ENCODE measurements around the gene TENT5C. TPM values are rescaled to one million over a fixed set of nuclear protein-coding genes. Genes with fewer than 3 reads are reported as not detected.

TENT5C gene
- total and polyA plus RNA-seq, 2 of the 8 experiments (the other 6 are each of a cell fraction or from before 2014, with no cell fraction given), result 0.38 to 0.99 TPM

DNA sequence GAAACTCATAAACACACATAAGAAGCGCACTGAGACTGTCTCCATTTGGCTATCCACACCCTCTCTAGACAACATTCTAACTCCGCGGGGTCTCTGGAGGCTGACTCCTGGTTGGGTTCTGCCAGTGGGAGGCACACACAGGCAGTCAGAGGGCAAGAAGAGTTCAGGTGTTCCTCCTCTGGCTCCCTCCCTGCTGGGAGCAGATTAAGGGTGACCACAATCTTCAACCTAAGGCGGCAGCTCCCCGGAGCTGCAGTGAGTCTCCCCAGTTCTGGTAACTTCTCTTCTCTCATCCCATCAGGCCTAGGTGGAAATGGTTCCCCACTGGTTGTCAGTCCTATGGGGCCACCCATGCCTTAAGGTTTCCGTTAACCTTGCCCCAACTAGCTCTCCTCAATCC lies 7.4 kb upstream of the TENT5C start:
- FAIRE-seq (no peak), DNase-seq (ENCODE audit: low read depth in 1 of 2, low spot score in 2 of 2) (no peak)
- H4K20me1 ChIP-seq (replicated peaks in 1 of 2; ENCODE audit: control insufficient read depth in 1 of 2, insufficient read depth in 2 of 2, low read length in 2 of 2), result no peaks in the 10 kb centered on the region
- no peak overlapping the region for H3K14ac ChIP-seq (ENCODE audit: insufficient read length)
- no peak overlapping the region for H2BK20ac ChIP-seq (ENCODE audit: low read length)
- H2AFZ ChIP-seq (ENCODE audit: low read length), result no peak overlapping the region
- H3K79me1 ChIP-seq (ENCODE audit: low read depth, low read length), result no peaks in the 10 kb centered on the region
- H3K9me3 ChIP-seq (ENCODE audit: insufficient read depth in 2 of 2, low read depth in 1 of 2, low read length in 1 of 2), result no peaks in the 10 kb centered on the region
- no peak overlapping the region for H3K56ac ChIP-seq (replicated peaks; ENCODE audit: insufficient read length, low read depth, low read length)
- H2BK5ac ChIP-seq (ENCODE audit: low read depth, low read length), result no peak overlapping the region
- H4K8ac ChIP-seq (ENCODE audit: extremely low read depth, insufficient read depth, low read length), result no peak overlapping the region
- H3K23me2 ChIP-seq (ENCODE audit: low read depth, low read length), result no peaks in the 10 kb centered on the region
- H2BK120ac ChIP-seq (replicated peaks; ENCODE audit: low read depth, low read length), result no peak overlapping the region
- no peak overlapping the region for H3K27ac ChIP-seq (ENCODE audit: low read depth, low read length)
- H3K79me2 ChIP-seq (ENCODE audit: control insufficient read depth in 1 of 2, insufficient read depth in 2 of 2, low read length in 2 of 2), result no peaks in the 10 kb centered on the region
- H3K4me2 ChIP-seq (ENCODE audit: insufficient read depth in 1 of 2, low read depth in 2 of 2, low read length in 2 of 2), result no peak overlapping the region
- no peak overlapping the region for H3K9ac ChIP-seq (replicated peaks in 1 of 4; ENCODE audit: extremely low read depth in 1 of 4, low read depth in 3 of 4, low read length in 3 of 4)
- H3K23ac ChIP-seq (ENCODE audit: insufficient read length), result no peak overlapping the region
- H4K91ac ChIP-seq (replicated peaks; ENCODE audit: insufficient read length, low read length), result no peak overlapping the region
- CTCF ChIA-PET (ENCODE audit: partially characterized antibody), result no interaction called here
- TF ChIP-seq YY1 (IDR thresholded peaks at IDR 0.05; ENCODE audit: low read depth, low read length) (no peak), EGR1 (IDR thresholded peaks at IDR 0.05; ENCODE audit: borderline replicate concordance, low read depth, low read length) (no peak), TEAD4 (IDR thresholded peaks at IDR 0.05; ENCODE audit: low read depth, low read length) (no peak), PHF8 (conservative IDR thresholded peaks at IDR 0.05; ENCODE audit: low read depth, low read length) (no peak), SUZ12 (IDR thresholded peaks at IDR 0.05; ENCODE audit: low read length) (no peak), RNF2 (IDR thresholded peaks at IDR 0.05; ENCODE audit: borderline replicate concordance, low read depth, low read length, missing control alignments, poor library complexity, severe bottlenecking) (no peak), RFX5 (IDR thresholded peaks at IDR 0.05; ENCODE audit: borderline replicate concordance, low read depth, low read length) (no peak), CTBP2 (IDR thresholded peaks at IDR 0.05; ENCODE audit: borderline replicate concordance, insufficient read depth, insufficient read length, low read length) (no peak), NANOG (IDR thresholded peaks at IDR 0.05; ENCODE audit: insufficient read depth, low read depth, low read length, poor library complexity, severe bottlenecking) (no peak), SIN3A (conservative IDR thresholded peaks at IDR 0.05 in 1 of 2, IDR thresholded peaks at IDR 0.05 in 1 of 2; ENCODE audit: low read depth in 1 of 2, low read length in 2 of 2) (no peak), POU5F1 (IDR thresholded peaks at IDR 0.05; ENCODE audit: low read depth, low read length) (no peak), SIRT6 (IDR thresholded peaks at IDR 0.05; ENCODE audit: low read length) (no peak)
- TF ChIP-seq, protein P1, sequence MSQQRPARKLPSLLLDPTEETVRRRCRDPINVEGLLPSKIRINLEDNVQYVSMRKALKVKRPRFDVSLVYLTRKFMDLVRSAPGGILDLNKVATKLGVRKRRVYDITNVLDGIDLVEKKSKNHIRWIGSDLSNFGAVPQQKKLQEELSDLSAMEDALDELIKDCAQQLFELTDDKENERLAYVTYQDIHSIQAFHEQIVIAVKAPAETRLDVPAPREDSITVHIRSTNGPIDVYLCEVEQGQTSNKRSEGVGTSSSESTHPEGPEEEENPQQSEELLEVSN (IDR thresholded peaks at IDR 0.05), result no peak
- H3K36me3 ChIP-seq (ENCODE audit: control insufficient read depth in 2 of 4, insufficient read depth in 4 of 4, low read length in 3 of 4), result no peaks in the 10 kb centered on the region
- no peak overlapping the region for H3K4ac ChIP-seq (replicated peaks; ENCODE audit: insufficient read length, low read depth, low read length)
- H3K18ac ChIP-seq (ENCODE audit: extremely low read depth, low read length), result no peak overlapping the region
- no peak overlapping the region for H3K4me3 ChIP-seq (ENCODE audit: extremely low read depth in 1 of 4, insufficient read depth in 2 of 4, low read depth in 3 of 4, low read length in 4 of 4)
- no peak overlapping the region for H2BK15ac ChIP-seq (ENCODE audit: low read length)
- no peak overlapping the region for H4K5ac ChIP-seq (ENCODE audit: insufficient read length, low read depth, low read length)
- no peak overlapping the region for H2BK12ac ChIP-seq (ENCODE audit: low read depth, low read length)
- H3K4me1 ChIP-seq (replicated peaks in 1 of 4; ENCODE audit: control insufficient read depth in 3 of 4, insufficient read depth in 4 of 4, low read length in 3 of 4), result no peaks in the 10 kb centered on the region
- H2AK5ac ChIP-seq (ENCODE audit: low read depth, low read length), result no peak overlapping the region
- 96% methylated on average over 6 of the region's 6 CpGs; no CpG with 5 or more reads in 1 of the 2 experiments for WGBS, 2 experiments (ENCODE audit: extremely low coverage in 1 of 2, insufficient coverage in 1 of 2, insufficient read length in 1 of 2, insufficient replicate concordance in 2 of 2, low coverage in 1 of 2, low lambda C conversion rate in 2 of 2, missing lambda C conversion rate in 1 of 2)
- POLR2A ChIA-PET (ENCODE audit: partially characterized antibody), result no interaction called here
- H3K27me3 ChIP-seq (replicated peaks in 1 of 4; ENCODE audit: control insufficient read depth in 3 of 4, extremely low read depth in 1 of 4, insufficient read depth in 3 of 4, low read length in 3 of 4), result no peaks in the 10 kb centered on the region
